SK-N-SH (cell line): ENCODE results near the gene BHLHA9. TPM values are rescaled to one million over a fixed set of nuclear protein-coding genes. Genes with fewer than 3 reads are reported as not detected.

ENCODE experiments used
- CTCF ChIA-PET: fragments of 300-600, 350-600 bp; formaldehyde crosslinking; extraction: SDS; loops from one replicate; lab custom pipeline; 2021; lab: Yijun Ruan, JAX
- POLR2A ChIA-PET: fragments of 350-600 bp; sonication (Branson Sonifier 250); formaldehyde crosslinking; extraction: SDS; loops from one replicate; lab custom pipeline; 2020; ENCODE audit warnings: antibody characterized with exemption, inconsistent platforms; lab: Yijun Ruan, JAX
- DNase-seq: peaks from one replicate; pipeline ENCODE4 v3.0.0; 2012
- H2AFZ ChIP-seq: fragments of 200-600 bp; sonication (generic); 2 replicates; pipeline ENCODE4 v1.8.1; 2016; ENCODE audit warnings: antibody characterized with exemption, mild to moderate bottlenecking, low read depth
- H3F3A ChIP-seq: fragments of 200-600 bp; sonication (generic); replicated peaks from 2 replicates; pipeline ENCODE3; 2016; ENCODE audit warnings: antibody characterized with exemption, mild to moderate bottlenecking; ENCODE audit not compliant: insufficient read depth
- H3K27ac ChIP-seq, 2 experiments: fragments of 200-500 bp in 1 of 2; fragments of 200-600 bp in 1 of 2; sonication (Bioruptor generic) in 1 of 2; sonication (generic), shearing (Covaris generic) in 1 of 2; 2 replicates each; pipeline versions ENCODE4 v1.5.1 to v1.6.1; 2014 to 2016; ENCODE audit warnings: low read depth in 2 of 2, inconsistent platforms in 1 of 2, low read length in 1 of 2, mild to moderate bottlenecking in 1 of 2, mixed read lengths in 1 of 2
- H3K27me3 ChIP-seq: fragments of 200-600 bp; sonication (generic), shearing (Covaris generic); 2 replicates; pipeline ENCODE4 v1.6.1; 2016; ENCODE audit warnings: mixed run types; ENCODE audit not compliant: insufficient read depth
- H3K36me3 ChIP-seq, 2 experiments: fragments of 200-500 bp in 1 of 2; fragments of 200-600 bp in 1 of 2; sonication (Bioruptor generic) in 1 of 2; sonication (generic) in 1 of 2; replicated peaks in 1 of 2; 2 replicates each; pipeline versions ENCODE3 to v1.5.1; 2014 to 2016; ENCODE audit warnings: low read length in 1 of 2, mild to moderate bottlenecking in 1 of 2; ENCODE audit not compliant: insufficient read depth in 2 of 2, control insufficient read depth in 1 of 2
- H3K4me1 ChIP-seq, 2 experiments: fragments of 200-500 bp in 1 of 2; fragments of 200-600 bp in 1 of 2; sonication (Bioruptor generic) in 1 of 2; sonication (generic), shearing (Covaris generic) in 1 of 2; 2 replicates each; pipeline versions ENCODE4 v1.5.1 to v1.6.1; 2014 to 2016; ENCODE audit warnings: low read depth in 1 of 2, low read length in 1 of 2, mixed run types in 1 of 2; ENCODE audit not compliant: insufficient read depth in 2 of 2, control insufficient read depth in 1 of 2
- H3K4me2 ChIP-seq: fragments of 200-600 bp; sonication (generic), shearing (Covaris generic); 2 replicates; pipeline ENCODE4 v1.6.1; 2017; ENCODE audit warnings: mixed run types
- H3K4me3 ChIP-seq, 2 experiments: fragments of 200-500 bp in 1 of 2; fragments of 200-600 bp in 1 of 2; sonication (Bioruptor generic) in 1 of 2; sonication (generic), shearing (Covaris generic) in 1 of 2; 2 replicates each; pipeline versions ENCODE4 v1.5.1 to v1.8.1; 2014 to 2016; ENCODE audit warnings: low read depth in 2 of 2, inconsistent platforms in 1 of 2, low read length in 1 of 2, mild to moderate bottlenecking in 1 of 2, mixed read lengths in 1 of 2, moderate library complexity in 1 of 2
- H3K79me2 ChIP-seq: fragments of 200-600 bp; sonication (generic); 2 replicates; pipeline ENCODE4 v1.8.1; 2017; ENCODE audit warnings: mild to moderate bottlenecking; ENCODE audit not compliant: insufficient read depth
- H3K9ac ChIP-seq: fragments of 200-600 bp; sonication (generic); 2 replicates; pipeline ENCODE4 v1.6.1; 2017; ENCODE audit warnings: mixed run types
- H3K9me2 ChIP-seq: fragments of 200-600 bp; sonication (generic); 2 replicates; pipeline ENCODE4 v1.6.1; 2017; ENCODE audit warnings: mixed run types
- H3K9me3 ChIP-seq: fragments of 200-600 bp; sonication (generic); 2 replicates; pipeline ENCODE4 v1.6.1; 2017; ENCODE audit warnings: mixed run types, mild to moderate bottlenecking, moderate library complexity
- H4K20me1 ChIP-seq: fragments of 200-600 bp; sonication (generic); 2 replicates; pipeline ENCODE4 v1.6.1; 2017; ENCODE audit warnings: mild to moderate bottlenecking, mixed run types; ENCODE audit not compliant: insufficient read depth
- CHD2 ChIP-seq: fragments of 150-350 bp; IDR thresholded peaks from 2 replicates; pipeline ENCODE4 v1.6.1; 2018; ENCODE audit warnings: low read length; ENCODE audit not compliant: partially characterized antibody
- EZH2phosphoT487 ChIP-seq: fragments of 200-600 bp; sonication (generic); IDR thresholded peaks from 2 replicates; pipeline ENCODE4 v1.6.1; 2017; ENCODE audit warnings: low read depth, mixed run types, mild to moderate bottlenecking, antibody characterized with exemption, moderate library complexity, borderline replicate concordance
- FOSL2 ChIP-seq: IDR thresholded peaks from 2 replicates; pipeline ENCODE4 v1.4.0; 2012; ENCODE audit warnings: low read depth, mild to moderate bottlenecking, moderate library complexity, borderline replicate concordance
- FOXJ3 ChIP-seq: sonication (generic); formaldehyde crosslinking; IDR thresholded peaks from 2 replicates; pipeline ENCODE4 v1.5.1; 2020; ENCODE audit warnings: mild to moderate bottlenecking, missing genetic modification reagents
- FOXM1 ChIP-seq: IDR thresholded peaks from 2 replicates; pipeline ENCODE4 v1.4.0; 2012; ENCODE audit warnings: low read depth, mild to moderate bottlenecking
- GABPA ChIP-seq: IDR thresholded peaks from 2 replicates; pipeline ENCODE4 v1.4.0; 2012; ENCODE audit warnings: low read depth, mild to moderate bottlenecking
- GATA2 ChIP-seq: sonication (generic); formaldehyde crosslinking; IDR thresholded peaks from 2 replicates; pipeline ENCODE4 v1.5.0; 2020; ENCODE audit warnings: mild to moderate bottlenecking, missing genetic modification reagents
- MEF2A ChIP-seq: IDR thresholded peaks from 2 replicates; pipeline ENCODE4 v1.4.0; 2012; ENCODE audit warnings: low read depth, borderline replicate concordance
- MXI1 ChIP-seq: IDR thresholded peaks from 2 replicates; pipeline ENCODE4 v1.6.1; 2012; ENCODE audit warnings: mild to moderate bottlenecking, low read depth, low read length, improper control_type of control experiment
- NFIC ChIP-seq: IDR thresholded peaks from 2 replicates; pipeline ENCODE4 v1.4.0; 2012; ENCODE audit warnings: borderline replicate concordance
- NRF1 ChIP-seq: IDR thresholded peaks from 2 replicates; pipeline ENCODE4 v1.6.1; 2012; ENCODE audit warnings: low read depth, mild to moderate bottlenecking, low read length
- POLR2AphosphoS5 ChIP-seq: IDR thresholded peaks from 2 replicates; pipeline ENCODE4 v1.6.1; 2012; ENCODE audit warnings: low read depth, low read length
- RAD21 ChIP-seq: IDR thresholded peaks from 2 replicates; pipeline ENCODE4 v1.6.1; 2012; ENCODE audit warnings: mild to moderate bottlenecking, low read length
- RCOR1 ChIP-seq: fragments of 150-350 bp; IDR thresholded peaks from 2 replicates; pipeline ENCODE4 v1.6.1; 2017; ENCODE audit warnings: antibody characterized with exemption, low read length
- RFX5 ChIP-seq: IDR thresholded peaks from 2 replicates; pipeline ENCODE4 v1.6.1; 2012; ENCODE audit warnings: mild to moderate bottlenecking, improper control_type of control experiment, low read length
- RXRA ChIP-seq: IDR thresholded peaks from 2 replicates; pipeline ENCODE4 v1.4.0; 2012; ENCODE audit warnings: low read depth, mild to moderate bottlenecking, borderline replicate concordance
- TCF12 ChIP-seq: IDR thresholded peaks from 2 replicates; pipeline ENCODE4 v1.4.0; 2012
- TEAD4 ChIP-seq: IDR thresholded peaks from 2 replicates; pipeline ENCODE4 v1.4.0; 2012; ENCODE audit warnings: mild to moderate bottlenecking, borderline replicate concordance; ENCODE audit not compliant: insufficient read depth
- YY1 ChIP-seq: IDR thresholded peaks from 2 replicates; pipeline ENCODE4 v1.4.0; 2012; ENCODE audit warnings: low read depth, mild to moderate bottlenecking
- WGBS: methylation state at CpG from one replicate; pipeline ENCODE4 v1.1.6; 2017; ENCODE audit warnings: low lambda C conversion rate; 5-methylcytosine and 5-hydroxymethylcytosine counted together
- polyA plus RNA-seq, 3 experiments: library from polyadenylated mRNA; depleted of rRNA; stranded (reverse); fragments of >200 nt; gene quantifications; 2 replicates each; pipeline ENCODE4 v1.2.3, GENCODE V29; 2012
- TF ChIP-seq, protein P1 (sequence below): IDR thresholded peaks from 2 replicates; pipeline ENCODE4 v1.4.0; 2012; ENCODE audit warnings: low read depth, borderline replicate concordance
- TF ChIP-seq, protein P2 (sequence below): IDR thresholded peaks from 2 replicates; pipeline ENCODE4 v1.4.0; 2012; ENCODE audit warnings: low read depth
- TF ChIP-seq, protein P3 (sequence below): fragments of 150-350 bp; IDR thresholded peaks from 2 replicates; pipeline ENCODE4 v1.6.1; 2016; ENCODE audit warnings: mild to moderate bottlenecking, low read depth, low read length

BHLHA9 gene
- polyA plus RNA-seq, 1 of the 3 experiments (the other 2 are of a cell fraction), result not detected

DNA sequence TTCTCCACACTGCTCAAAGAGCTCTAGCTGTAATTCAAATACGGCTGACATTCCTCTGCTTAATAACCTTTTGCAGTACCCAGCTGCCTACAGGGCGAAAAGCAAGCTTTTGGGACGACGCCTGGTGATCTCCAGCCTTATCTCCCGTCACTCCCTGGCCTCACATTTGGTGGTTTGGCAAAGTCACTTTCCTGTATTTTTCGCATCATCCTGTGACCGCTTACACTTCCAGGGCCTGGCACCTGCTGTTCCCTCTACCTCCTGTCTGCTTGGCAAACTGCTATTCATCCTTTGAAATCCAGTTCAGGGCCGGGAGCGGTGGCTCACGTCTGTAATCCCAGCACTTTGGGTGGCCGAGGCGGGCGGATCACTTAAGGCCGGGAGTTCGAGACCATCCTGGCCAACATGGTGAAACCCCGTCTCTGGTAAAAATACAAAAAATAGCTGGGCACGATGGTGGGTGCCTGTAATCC is 2.7 kb upstream of the BHLHA9 start (continued):
- TF ChIP-seq, protein P1, sequence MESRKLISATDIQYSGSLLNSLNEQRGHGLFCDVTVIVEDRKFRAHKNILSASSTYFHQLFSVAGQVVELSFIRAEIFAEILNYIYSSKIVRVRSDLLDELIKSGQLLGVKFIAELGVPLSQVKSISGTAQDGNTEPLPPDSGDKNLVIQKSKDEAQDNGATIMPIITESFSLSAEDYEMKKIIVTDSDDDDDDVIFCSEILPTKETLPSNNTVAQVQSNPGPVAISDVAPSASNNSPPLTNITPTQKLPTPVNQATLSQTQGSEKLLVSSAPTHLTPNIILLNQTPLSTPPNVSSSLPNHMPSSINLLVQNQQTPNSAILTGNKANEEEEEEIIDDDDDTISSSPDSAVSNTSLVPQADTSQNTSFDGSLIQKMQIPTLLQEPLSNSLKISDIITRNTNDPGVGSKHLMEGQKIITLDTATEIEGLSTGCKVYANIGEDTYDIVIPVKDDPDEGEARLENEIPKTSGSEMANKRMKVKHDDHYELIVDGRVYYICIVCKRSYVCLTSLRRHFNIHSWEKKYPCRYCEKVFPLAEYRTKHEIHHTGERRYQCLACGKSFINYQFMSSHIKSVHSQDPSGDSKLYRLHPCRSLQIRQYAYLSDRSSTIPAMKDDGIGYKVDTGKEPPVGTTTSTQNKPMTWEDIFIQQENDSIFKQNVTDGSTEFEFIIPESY, result no peak
- TF ChIP-seq POLR2AphosphoS5, result no peak
- TF ChIP-seq FOXJ3 (CRISPR knock-in tag), result no peak
- no peak for TF ChIP-seq MXI1
- no peak for TF ChIP-seq FOSL2
- no peak for TF ChIP-seq RXRA
- TF ChIP-seq TCF12, result no peak
- no peak for TF ChIP-seq MEF2A
- no peak for TF ChIP-seq RAD21
- no peak; the same call in 1 of the 2 replicates for TF ChIP-seq GATA2
- no peak for TF ChIP-seq CHD2
- TF ChIP-seq FOXM1, result no peak
- TF ChIP-seq RFX5, result no peak
- TF ChIP-seq, all 33 proteins: peak for 0

DNA sequence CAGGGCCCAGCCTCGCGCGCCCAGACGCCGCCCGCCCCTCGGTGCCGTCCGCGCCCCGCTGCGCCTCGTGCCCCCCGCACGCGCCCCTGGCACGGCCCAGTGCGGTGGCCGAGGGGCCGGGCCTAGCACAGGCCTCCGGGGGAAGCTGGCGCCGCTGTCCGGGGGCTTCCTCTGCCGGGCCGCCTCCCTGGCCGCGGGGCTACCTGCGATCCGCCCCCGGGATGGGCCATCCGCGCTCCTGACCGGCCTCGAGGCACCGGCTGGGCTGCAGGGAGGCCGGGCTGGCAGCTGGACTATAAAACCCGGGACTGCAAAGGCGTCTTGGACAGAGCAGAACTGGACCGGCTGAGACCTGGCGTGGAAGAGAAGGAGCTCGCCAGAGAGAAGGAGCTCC is 783 bp downstream of the BHLHA9 start:
- peaks cover 19% of the 10 kb centered on the region for H3F3A ChIP-seq
- peaks cover 0 to 4% of the 10 kb centered on the region in 2 experiments; a peak in 1 of 4 replicates for H3K4me1 ChIP-seq
- no peak for DNase-seq
- ChIA-PET CTCF (interaction anchor here (1.1 to 6.0 kb wide), 3 partner anchors 12 to 94 kb away, joined by 7 to 32 read pairs (median 8); no protein-coding TSS in a partner anchor), POLR2A (no interaction called here)
- no peak overlapping the region for H3K27ac ChIP-seq
- H3K4me2 ChIP-seq, result no peak overlapping the region
- H3K79me2 ChIP-seq, result no peaks in the 10 kb centered on the region
- WGBS, result 47% methylated on average over 34 of the region's 42 CpGs
- no peak overlapping the region for H2AFZ ChIP-seq
- H3K4me3 ChIP-seq, result no peak overlapping the region
- no peaks in the 10 kb centered on the region for H3K36me3 ChIP-seq
- H3K9me3 ChIP-seq, result no peaks in the 10 kb centered on the region
- 0 out of 2 replicates have a peak, but pooled peaks cover 13% of the 10 kb centered on the region for H3K27me3 ChIP-seq
- H3K9me2 ChIP-seq, result no peaks in the 10 kb centered on the region
- no peaks in the 10 kb centered on the region for H4K20me1 ChIP-seq
- TF ChIP-seq, protein P2, sequence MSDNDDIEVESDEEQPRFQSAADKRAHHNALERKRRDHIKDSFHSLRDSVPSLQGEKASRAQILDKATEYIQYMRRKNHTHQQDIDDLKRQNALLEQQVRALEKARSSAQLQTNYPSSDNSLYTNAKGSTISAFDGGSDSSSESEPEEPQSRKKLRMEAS, result no peak
- TF ChIP-seq EZH2phosphoT487 (no peak), NRF1 (no peak), TCF12 (no peak), POLR2AphosphoS5 (no peak), NFIC (no peak), TEAD4 (no peak), CHD2 (no peak), RCOR1 (no peak), GABPA (no peak), YY1 (no peak), MEF2A (no peak), RXRA (no peak)
- TF ChIP-seq, protein P3, sequence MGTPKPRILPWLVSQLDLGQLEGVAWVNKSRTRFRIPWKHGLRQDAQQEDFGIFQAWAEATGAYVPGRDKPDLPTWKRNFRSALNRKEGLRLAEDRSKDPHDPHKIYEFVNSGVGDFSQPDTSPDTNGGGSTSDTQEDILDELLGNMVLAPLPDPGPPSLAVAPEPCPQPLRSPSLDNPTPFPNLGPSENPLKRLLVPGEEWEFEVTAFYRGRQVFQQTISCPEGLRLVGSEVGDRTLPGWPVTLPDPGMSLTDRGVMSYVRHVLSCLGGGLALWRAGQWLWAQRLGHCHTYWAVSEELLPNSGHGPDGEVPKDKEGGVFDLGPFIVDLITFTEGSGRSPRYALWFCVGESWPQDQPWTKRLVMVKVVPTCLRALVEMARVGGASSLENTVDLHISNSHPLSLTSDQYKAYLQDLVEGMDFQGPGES, result no peak
- TF ChIP-seq, protein P1, result no peak
- TF ChIP-seq, all 33 proteins: peak for 0
- no peak overlapping the region for H3K9ac ChIP-seq
